Muscle layer of duodenum (tissue), 2 donors: ENCODE measurements around the gene ELAPOR1.
"Not testable (repeated sequence)": the region's sequence is repeated elsewhere in the genome, so short reads cannot be mapped to it uniquely, and the experiment has no call there.

Source experiments
- H3K27ac ChIP-seq: one replicate; pipeline ENCODE4 v1.7.0; 2013; ENCODE audit warnings: mild to moderate bottlenecking, low read length
- H3K27me3 ChIP-seq: one replicate; pipeline ENCODE4 v1.7.0; 2013; ENCODE audit warnings: low read depth, mild to moderate bottlenecking, control low read depth, low read length
- H3K36me3 ChIP-seq, 2 donors: one replicate each; pipeline ENCODE4 v1.7.0; 2013; ENCODE audit warnings: low read length in 2 of 2, control low read depth in 1 of 2, mild to moderate bottlenecking in 1 of 2; ENCODE audit not compliant: insufficient read depth in 2 of 2, control insufficient read depth in 1 of 2
- H3K4me1 ChIP-seq, 2 donors: one replicate each; pipeline ENCODE4 v1.7.0; 2013; ENCODE audit warnings: low read length in 2 of 2, mild to moderate bottlenecking in 2 of 2, control low read depth in 1 of 2, moderate library complexity in 1 of 2; ENCODE audit not compliant: insufficient read depth in 2 of 2, control insufficient read depth in 1 of 2
- H3K4me3 ChIP-seq, 2 donors: one replicate each; pipeline ENCODE4 v1.7.0; 2013; ENCODE audit warnings: low read length in 2 of 2, low read depth in 1 of 2, mild to moderate bottlenecking in 1 of 2
- H3K9me3 ChIP-seq, 2 donors: one replicate each; pipeline ENCODE4 v1.7.0; 2013; ENCODE audit warnings: low read length in 2 of 2, control low read depth in 1 of 2, mild to moderate bottlenecking in 1 of 2; ENCODE audit not compliant: control insufficient read depth in 1 of 2
- donor health status: healthy.

Gene ELAPOR1

DNA sequence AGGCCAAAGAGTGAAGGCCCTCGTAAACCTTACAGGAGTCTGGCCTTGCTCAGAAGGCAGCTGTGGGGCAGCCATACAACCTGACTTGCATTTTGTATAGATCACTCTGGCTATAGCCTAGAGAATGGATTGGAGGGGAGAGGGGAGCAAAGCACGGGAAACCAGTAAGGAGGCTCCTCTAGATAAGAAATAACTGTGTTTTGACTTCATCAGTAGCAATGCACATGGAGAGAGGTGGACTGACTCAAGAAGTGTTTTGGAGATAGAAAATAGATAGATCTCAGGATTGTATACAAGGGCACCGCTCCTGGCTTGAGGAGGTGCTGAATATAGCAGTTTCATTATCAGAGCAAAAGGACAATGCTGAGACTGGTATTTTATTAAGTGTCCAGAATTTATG, 26.5 kb downstream of the ELAPOR1 start:
- Histone ChIP-seq H3K27me3 (no peaks in the 10 kb centered on the region), H3K36me3 (no peaks in the 10 kb centered on the region), H3K4me3 (no peak overlapping the region), H3K27ac (no peak overlapping the region), H3K9me3 (no peaks in the 10 kb centered on the region), H3K4me1 (no peaks in the 10 kb centered on the region)

GRCh38 chr1:109142260-109142659, 28.3 kb downstream of the ELAPOR1 start:
- Histone ChIP-seq H3K27ac (no peak overlapping the region), H3K27me3 (no peaks in the 10 kb centered on the region), H3K9me3 (no peaks in the 10 kb centered on the region), H3K4me1 (no peaks in the 10 kb centered on the region), H3K4me3 (no peak overlapping the region), H3K36me3 (no peaks in the 10 kb centered on the region)

DNA sequence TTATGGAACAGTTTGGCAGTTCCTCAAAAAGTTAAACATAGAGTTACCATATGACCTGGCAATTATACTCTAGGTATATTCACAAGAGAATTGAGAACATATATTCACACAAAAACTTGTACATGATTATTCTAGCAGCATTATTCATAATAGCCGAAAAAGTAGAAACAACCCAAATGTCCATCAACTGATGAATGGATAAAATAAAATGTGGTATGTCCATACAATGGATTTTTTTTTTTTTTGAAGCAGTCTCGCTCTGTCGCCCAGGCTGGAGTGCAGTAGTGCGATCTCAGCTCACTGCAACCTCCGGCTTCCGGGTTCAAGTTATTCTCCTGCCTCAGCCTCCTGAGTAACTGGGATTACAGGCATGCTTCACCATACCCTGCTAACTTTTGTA, 28.8 kb downstream of the ELAPOR1 start:
- H3K36me3 ChIP-seq, H3K27ac ChIP-seq, H3K4me3 ChIP-seq, H3K9me3 ChIP-seq, H3K27me3 ChIP-seq, H3K4me1 ChIP-seq: not testable (repeated sequence)

- peaks cover 0 to 11% of the 10 kb centered on the region in 2 donors for H3K4me1 ChIP-seq
- H3K9me3 ChIP-seq = no peaks in the 10 kb centered on the region
- H3K4me3 ChIP-seq = no peak overlapping the region
- no peaks in the 10 kb centered on the region for H3K27me3 ChIP-seq
- no peaks in the 10 kb centered on the region for H3K36me3 ChIP-seq
- no peak overlapping the region for H3K27ac ChIP-seq
Measured at GRCh38 chr1:109148987-109149561, 35.2 kb downstream of the ELAPOR1 start.

GRCh38 chr1:109149874-109150601, 36.1 kb downstream of the ELAPOR1 start:
- H3K4me1 ChIP-seq = peaks cover 0 to 11% of the 10 kb centered on the region in 2 donors
- H3K27ac ChIP-seq = no peak overlapping the region
- H3K27me3 ChIP-seq = no peaks in the 10 kb centered on the region
- no peak overlapping the region for H3K4me3 ChIP-seq
- no peaks in the 10 kb centered on the region for H3K36me3 ChIP-seq
- no peaks in the 10 kb centered on the region for H3K9me3 ChIP-seq

DNA sequence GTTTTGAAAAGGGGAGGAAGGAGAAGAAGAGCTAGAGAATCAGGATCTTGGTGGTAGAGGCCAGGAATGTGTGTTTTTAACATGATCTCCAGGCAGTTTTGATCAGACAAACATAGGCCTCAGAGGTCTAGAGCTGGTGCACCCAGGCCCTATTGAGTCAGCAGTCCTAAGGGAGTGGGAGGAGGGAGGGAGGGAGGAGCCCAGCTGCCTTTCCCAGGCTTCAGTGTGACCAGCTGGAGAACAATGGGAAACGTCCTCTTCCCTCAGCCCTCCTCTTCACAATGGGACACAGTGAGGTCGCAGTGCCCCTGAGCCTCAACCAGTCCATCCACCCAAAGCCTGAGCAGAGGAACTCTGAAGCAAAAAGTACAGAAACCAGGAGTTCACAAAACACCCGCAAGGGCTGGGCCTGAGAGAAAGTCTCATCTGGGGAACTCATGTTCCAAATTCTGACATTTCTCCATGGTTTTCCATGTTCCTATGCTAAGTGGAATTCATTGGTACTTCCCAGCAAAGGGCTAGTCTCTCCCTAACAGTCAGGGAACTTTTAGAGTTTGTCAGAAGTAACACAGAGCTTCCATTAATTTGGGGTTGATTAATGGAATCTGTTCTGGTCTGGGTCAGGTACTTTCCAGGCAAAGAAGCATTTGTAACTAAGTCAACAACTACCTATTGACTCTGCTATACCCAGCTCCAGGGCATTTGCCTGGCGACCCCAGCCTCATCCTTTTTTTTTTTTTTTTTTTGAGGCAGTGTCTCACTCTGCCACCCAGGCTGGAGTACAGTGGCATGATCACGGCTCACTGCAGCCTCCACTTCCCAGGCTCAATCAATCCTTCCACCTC, 37.5 kb downstream of the ELAPOR1 start:
- Histone ChIP-seq H3K36me3 (no peaks in the 10 kb centered on the region), H3K4me3 (no peak overlapping the region), H3K27ac (peak overlapping the region; percentile 46), H3K4me1 (peaks cover 0 to 11% of the 10 kb centered on the region in 2 donors), H3K27me3 (no peaks in the 10 kb centered on the region), H3K9me3 (no peaks in the 10 kb centered on the region)

GRCh38 chr1:109152196-109152595, 38.3 kb downstream of the ELAPOR1 start:
- Histone ChIP-seq H3K27ac (no peak overlapping the region), H3K27me3 (no peaks in the 10 kb centered on the region), H3K9me3 (no peaks in the 10 kb centered on the region), H3K4me3 (no peak overlapping the region), H3K36me3 (no peaks in the 10 kb centered on the region), H3K4me1 (peaks cover 0 to 11% of the 10 kb centered on the region in 2 donors)

DNA sequence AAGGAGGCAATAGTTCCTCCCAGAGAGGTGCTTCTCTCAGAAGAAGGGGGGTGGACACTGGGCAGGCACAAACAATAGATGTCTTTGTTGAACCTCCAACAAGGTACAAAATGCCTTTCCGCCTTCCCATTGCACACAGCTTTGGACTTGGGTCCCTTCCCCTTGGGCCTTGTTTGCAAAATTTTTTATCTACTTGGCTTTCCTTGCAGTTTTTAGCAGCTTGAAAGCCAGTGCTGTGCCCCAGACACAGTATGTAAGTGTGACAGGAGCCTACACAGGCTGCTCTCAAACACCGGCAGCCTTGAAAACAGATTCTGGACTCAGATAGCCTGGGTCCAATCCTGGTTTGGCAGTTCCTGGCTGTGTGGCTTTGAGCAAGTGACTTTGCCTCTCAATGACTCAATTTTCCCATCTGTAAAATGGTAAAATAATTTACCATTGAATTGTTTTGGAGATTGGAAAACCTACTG, 43.0 kb downstream of the ELAPOR1 start:
- H3K9me3 ChIP-seq = no peaks in the 10 kb centered on the region
- peak overlapping the region; percentile 20 for H3K27ac ChIP-seq
- H3K4me1 ChIP-seq = peaks cover 5 to 6% of the 10 kb centered on the region in 2 donors
- no peak overlapping the region for H3K4me3 ChIP-seq
- H3K27me3 ChIP-seq = no peaks in the 10 kb centered on the region
- no peaks in the 10 kb centered on the region for H3K36me3 ChIP-seq

DNA sequence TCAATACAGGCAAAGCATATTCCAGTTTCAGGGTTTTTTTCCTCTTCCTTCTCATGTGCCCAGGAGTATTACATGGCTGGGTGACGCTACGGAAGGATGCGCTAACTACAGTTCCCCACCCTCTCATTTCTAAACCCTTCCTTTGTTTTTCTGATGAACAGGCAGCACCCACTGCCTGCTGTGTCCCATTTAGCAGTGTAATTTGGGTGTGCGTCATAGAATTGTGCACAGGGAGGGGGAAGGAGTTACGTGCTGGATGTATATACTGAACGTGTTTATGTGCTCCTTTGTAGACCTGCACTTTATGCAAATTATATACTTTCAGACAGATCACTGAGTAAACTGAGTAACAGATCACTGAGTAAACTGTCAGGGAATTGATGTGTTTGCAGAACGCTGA, 44.5 kb downstream of the ELAPOR1 start:
- H3K27ac ChIP-seq = no peak overlapping the region
- peaks cover 6 to 9% of the 10 kb centered on the region in 2 donors for H3K4me1 ChIP-seq
- no peaks in the 10 kb centered on the region for H3K27me3 ChIP-seq
- no peaks in the 10 kb centered on the region for H3K9me3 ChIP-seq
- no peaks in the 10 kb centered on the region for H3K36me3 ChIP-seq
- no peak overlapping the region for H3K4me3 ChIP-seq

GRCh38 chr1:109159326-109159725, 45.4 kb downstream of the ELAPOR1 start:
- no peaks in the 10 kb centered on the region for H3K36me3 ChIP-seq
- no peak overlapping the region for H3K27ac ChIP-seq
- H3K27me3 ChIP-seq = no peaks in the 10 kb centered on the region
- H3K9me3 ChIP-seq = no peaks in the 10 kb centered on the region
- peaks cover 6 to 9% of the 10 kb centered on the region in 2 donors for H3K4me1 ChIP-seq
- H3K4me3 ChIP-seq = no peak overlapping the region

DNA sequence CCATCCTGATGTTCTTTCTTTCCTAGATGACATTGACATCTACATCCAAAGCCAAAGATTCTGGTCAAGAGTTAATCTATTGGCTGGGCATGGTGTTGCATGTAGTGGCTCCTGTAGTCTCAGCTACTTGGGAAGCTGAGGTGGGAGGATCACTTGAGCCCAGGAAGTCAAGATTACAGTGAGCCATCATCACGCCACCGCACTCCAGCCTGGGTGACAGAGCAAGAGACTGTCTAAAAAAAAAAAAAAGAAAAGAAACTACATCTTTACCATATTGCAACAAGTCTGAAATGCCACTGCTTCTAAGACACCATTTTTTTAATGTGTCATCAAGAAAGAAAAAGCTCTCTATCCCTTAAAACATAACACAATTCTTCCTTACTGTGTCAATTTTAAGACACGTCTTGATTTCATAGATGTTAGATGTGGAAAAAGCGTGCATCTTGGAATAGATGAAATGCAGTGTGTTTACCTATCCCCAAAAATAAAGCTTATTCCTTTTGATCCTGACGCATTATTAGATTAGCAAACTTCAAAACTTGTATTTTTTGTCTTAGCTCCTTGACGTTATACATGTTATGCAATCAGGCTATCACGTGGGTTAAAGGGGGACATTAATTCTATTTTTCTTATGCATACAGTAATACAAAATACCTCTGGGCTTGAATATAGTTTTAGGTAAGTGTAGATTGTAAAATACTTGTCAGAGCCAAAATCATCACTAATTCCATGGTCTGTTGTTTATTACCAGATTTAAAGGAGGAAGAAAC, 46.3 kb downstream of the ELAPOR1 start:
- Histone ChIP-seq H3K27me3 (no peaks in the 10 kb centered on the region), H3K27ac (no peak overlapping the region), H3K36me3 (no peaks in the 10 kb centered on the region), H3K4me1 (peaks cover 6 to 9% of the 10 kb centered on the region in 2 donors), H3K4me3 (no peak overlapping the region), H3K9me3 (no peaks in the 10 kb centered on the region)
